Neural cell (in vitro differentiated cells): ENCODE measurements around the gene AVPI1.
A peak's percentile ranks its signal among the peaks of the same experiment; 100 is the strongest.

Source experiments
- CTCF ChIP-seq: fragments of 450-650 bp; IDR thresholded peaks from 2 replicates; pipeline ENCODE4 v1.5.1; 2014; ENCODE audit warnings: antibody characterized with exemption, mild to moderate bottlenecking, moderate library complexity; ENCODE audit not compliant: poor library complexity, severe bottlenecking
- EP300 ChIP-seq: fragments of 450-650 bp; conservative IDR thresholded peaks from 2 replicates; pipeline ENCODE4 v1.6.1; 2014; ENCODE audit warnings: antibody characterized with exemption, mild to moderate bottlenecking, moderate library complexity; ENCODE audit not compliant: poor library complexity, severe bottlenecking
- EZH2 ChIP-seq: fragments of 200-600, 300-800 bp; shearing (Covaris generic), sonication (generic); IDR thresholded peaks from 2 replicates; pipeline ENCODE4 v1.6.1; 2014; ENCODE audit warnings: antibody characterized with exemption, low read length, borderline replicate concordance, mild to moderate bottlenecking; ENCODE audit not compliant: insufficient read depth, poor library complexity, severe bottlenecking
- MXI1 ChIP-seq: fragments of 450-650 bp; conservative IDR thresholded peaks from 2 replicates; pipeline ENCODE4 v1.6.1; 2014; ENCODE audit warnings: antibody characterized with exemption, mild to moderate bottlenecking; ENCODE audit not compliant: poor library complexity, severe bottlenecking
- POLR2AphosphoS5 ChIP-seq: IDR thresholded peaks from 2 replicates; pipeline ENCODE4 v1.6.1; 2012
- RAD21 ChIP-seq: fragments of 450-650 bp; conservative IDR thresholded peaks from 2 replicates; pipeline ENCODE4 v1.6.1; 2014; ENCODE audit warnings: antibody characterized with exemption, mild to moderate bottlenecking, moderate library complexity
- REST ChIP-seq: IDR thresholded peaks from 2 replicates; pipeline ENCODE4 v1.6.1; 2012; ENCODE audit warnings: borderline replicate concordance
- SMC3 ChIP-seq: fragments of 450-650 bp; conservative IDR thresholded peaks from 2 replicates; pipeline ENCODE4 v1.6.1; 2014; ENCODE audit warnings: antibody characterized with exemption, mild to moderate bottlenecking, moderate library complexity; ENCODE audit not compliant: poor library complexity
- TAF1 ChIP-seq: IDR thresholded peaks from 2 replicates; pipeline ENCODE4 v1.6.1; 2012; ENCODE audit warnings: low read depth

GRCh38 chr10:97640174-97640867 lies 46.7 kb downstream of the AVPI1 start, which contains the start of gene PI4K2A:
- TF ChIP-seq CTCF = peak; percentile 30
- TF ChIP-seq REST = no peak
- no peak for TF ChIP-seq TAF1
- TF ChIP-seq RAD21 = no peak
- peak; percentile 77 for TF ChIP-seq POLR2AphosphoS5
- TF ChIP-seq MXI1 = no peak
- TF ChIP-seq EZH2 = no peak
- TF ChIP-seq EP300 = peak; percentile 19
- TF ChIP-seq SMC3 = no peak
